ENCODE data around the gene VPS26B.
"Not testable (repeated sequence)": the region's sequence is repeated elsewhere in the genome, so short reads cannot be mapped to it uniquely, and the experiment has no call there.

Gene VPS26B

GRCh38 chr11:134260983-134261382, 36.5 kb downstream of the VPS26B start:
- no peak for DNase-seq

DNA sequence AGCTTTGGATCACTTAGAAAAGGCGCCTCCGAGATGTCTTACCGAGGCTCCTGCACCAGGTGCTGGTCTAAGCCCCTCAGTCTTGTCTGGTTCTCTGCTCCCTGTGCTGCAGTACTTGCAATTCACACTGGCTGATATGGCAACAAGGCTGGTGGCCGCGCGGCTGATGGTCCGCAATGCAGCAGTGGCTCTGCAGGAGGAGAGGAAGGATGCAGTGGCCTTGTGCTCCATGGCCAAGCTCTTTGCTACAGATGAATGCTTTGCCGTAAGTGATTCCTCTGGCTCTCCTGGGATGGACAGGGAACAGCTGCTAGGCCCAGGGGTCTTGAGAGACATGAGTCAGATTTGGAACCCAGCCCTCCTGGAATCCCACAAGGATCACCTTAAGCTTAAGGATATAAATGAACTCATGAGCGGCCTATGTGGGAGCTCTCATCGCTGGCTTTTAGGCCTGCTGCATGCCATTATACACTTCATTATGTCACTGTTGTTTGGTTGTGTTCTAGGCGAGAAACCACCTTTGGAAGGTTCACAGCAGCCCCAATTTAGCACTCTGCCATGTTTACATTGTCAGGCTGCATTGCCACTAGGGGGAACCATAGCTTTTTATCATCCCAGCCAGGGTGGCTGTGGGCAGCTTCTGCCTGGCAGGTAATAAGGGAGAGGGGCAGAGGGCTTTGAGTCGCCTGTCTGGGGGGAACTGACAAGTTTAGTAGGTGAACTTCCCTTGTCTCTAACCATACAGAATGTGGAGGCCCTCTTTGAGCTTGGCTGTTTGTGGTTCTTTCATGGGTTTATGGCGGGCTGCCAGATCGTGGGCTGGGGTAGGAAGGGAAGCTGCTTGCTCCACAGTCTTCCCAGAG, 37.4 kb downstream of the VPS26B start:
- DNase-seq, result peak; percentile 5 to 12

DNA sequence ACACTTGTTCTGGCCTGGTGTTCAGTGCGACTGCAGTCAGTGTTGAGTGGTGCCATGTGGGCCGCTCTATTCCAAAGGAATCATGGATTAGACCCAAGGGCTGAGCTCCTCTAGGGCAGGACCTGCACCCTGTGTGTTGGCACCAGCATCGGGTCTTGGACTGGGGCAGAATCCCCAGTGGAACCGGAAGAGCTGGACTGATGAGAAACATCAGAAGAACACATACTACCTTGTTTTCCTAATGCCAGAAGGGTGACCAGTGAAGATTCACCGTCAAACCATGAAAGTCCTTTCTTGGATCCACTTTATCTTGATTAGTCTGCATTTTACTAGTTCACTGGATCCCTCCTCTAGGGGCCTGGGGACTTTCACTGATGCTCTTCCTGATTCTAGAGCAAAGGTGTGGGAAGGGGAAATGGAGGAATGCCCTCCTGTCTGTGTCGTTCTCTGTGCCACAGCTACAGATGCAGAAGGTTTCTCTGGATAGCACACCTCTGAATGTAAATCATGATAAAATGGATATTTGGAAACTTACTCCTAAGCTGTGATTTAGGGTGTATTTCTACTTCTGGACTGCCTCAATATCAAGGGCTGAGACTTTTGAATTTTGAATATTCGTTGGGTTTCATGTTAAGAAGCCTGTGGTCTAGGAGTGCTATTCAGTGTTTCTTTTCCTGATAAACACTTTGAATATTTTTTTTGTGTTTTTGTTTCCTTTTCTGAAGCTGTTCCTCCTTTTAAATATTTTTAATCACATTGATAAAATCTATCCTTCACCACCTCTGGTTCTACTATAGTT, 40.7 kb downstream of the VPS26B start:
- no peak for DNase-seq

DNA sequence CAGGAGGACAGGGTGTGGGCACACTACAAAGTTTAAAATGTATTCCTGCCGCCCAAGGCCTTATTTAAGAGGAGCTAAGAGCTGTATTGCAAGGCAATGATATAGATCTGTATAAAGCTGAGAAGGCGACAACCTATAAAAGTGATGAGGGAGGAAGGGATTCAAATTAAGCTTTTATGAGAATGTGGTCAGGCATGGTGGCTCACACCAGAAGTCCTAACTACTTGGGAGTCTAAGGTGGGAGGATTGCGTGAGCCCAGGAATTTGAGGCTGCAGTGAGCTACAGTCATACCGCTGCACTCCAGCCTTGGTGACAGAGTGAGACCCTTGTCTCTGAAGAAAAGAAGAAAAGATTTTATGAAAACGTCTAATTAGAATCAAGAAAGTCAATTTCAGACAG, 42.0 kb downstream of the VPS26B start:
- DNase-seq, result no peak

DNA sequence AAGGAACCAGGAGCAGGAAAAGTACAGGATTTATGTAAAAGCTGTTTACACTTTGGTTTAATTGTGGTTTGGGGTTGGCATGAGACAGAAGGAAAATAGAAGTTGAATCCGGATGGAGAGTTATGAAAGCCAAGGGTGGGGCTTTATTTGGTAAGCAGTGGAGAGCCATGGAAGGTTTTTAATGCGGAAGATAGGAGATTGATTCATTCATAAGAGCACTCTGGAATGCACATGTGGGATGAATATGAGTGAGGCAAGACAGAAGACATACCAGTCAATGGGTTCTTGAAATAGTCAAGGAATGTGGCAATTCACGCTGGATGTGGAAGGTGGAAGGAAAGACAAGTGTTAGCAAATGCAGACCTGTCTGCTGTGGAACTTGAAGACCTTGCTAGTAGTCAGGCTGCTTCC, 42.4 kb downstream of the VPS26B start:
- DNase-seq, result peak; percentile 57 to 82

GRCh38 chr11:134267461-134267860, 43.0 kb downstream of the VPS26B start:
- no peak for DNase-seq

- no peak for DNase-seq
Measured at GRCh38 chr11:134267966-134268365, 43.5 kb downstream of the VPS26B start.

GRCh38 chr11:134270250-134270714, 45.8 kb downstream of the VPS26B start:
- no peak for DNase-seq

- no peak for DNase-seq
Measured at GRCh38 chr11:134271978-134272377, 47.5 kb downstream of the VPS26B start.

- DNase-seq, result no peak
Measured at GRCh38 chr11:134272381-134273316, 48.2 kb downstream of the VPS26B start.

- no peak for DNase-seq
Measured at GRCh38 chr11:134273317-134273712, 48.8 kb downstream of the VPS26B start.

- DNase-seq, result no peak
Measured at GRCh38 chr11:134275188-134275533, 50.7 kb downstream of the VPS26B start.

- peak; percentile 32 to 41 for DNase-seq
Measured at GRCh38 chr11:134275534-134276395, 51.3 kb downstream of the VPS26B start, which contains the start of gene GLB1L3. TSS of gene GLB1L3 (plus strand) at chr11:134276379. CDS start at chr11:134276741, 362 bp downstream.

DNA sequence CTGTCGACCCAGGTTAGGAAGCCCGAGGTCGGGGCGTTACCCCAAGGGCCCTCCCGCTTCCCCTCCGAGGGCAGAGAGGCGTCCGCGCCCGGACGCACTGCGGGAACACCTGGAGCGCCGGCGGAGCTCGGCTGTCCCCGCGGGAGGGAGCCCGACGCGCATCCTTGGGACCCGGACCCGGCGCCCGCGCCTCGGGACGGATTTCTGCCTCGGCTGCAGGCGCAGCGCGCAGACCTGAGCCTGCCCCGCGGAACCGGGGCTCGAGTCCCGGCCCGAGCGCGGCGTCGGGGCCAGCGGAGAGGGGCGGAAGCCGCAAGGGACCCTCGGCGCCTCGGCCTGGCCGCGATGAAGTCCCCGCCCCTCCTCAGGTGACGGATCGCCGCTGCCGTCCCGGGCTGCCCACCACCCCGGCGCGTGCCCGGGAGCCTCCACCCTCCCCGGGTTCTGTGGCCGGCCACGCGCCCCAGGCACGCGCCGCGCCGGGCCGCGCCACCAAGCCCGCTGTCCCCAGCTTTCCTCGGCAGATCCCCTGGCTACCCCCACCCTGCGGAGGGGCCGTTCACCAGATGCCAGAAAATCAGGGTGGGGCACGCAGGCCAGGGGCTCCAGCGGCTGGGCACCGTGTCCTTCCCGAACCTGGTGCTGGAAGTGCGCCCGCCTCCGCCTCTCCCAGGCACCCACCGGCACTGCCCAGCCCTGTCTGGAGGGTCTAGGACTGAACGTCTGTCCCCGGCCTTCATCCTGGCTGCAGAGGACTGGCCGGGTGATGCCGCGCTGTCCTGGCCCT, 52.1 kb downstream of the VPS26B start:
- no peak for DNase-seq

GRCh38 chr11:134277183-134278001, 52.9 kb downstream of the VPS26B start:
- no peak for DNase-seq

GRCh38 chr11:134278356-134278755, 53.9 kb downstream of the VPS26B start:
- DNase-seq, result no peak

GRCh38 chr11:134281635-134282034, 57.2 kb downstream of the VPS26B start:
- not testable (repeated sequence) for DNase-seq

DNA sequence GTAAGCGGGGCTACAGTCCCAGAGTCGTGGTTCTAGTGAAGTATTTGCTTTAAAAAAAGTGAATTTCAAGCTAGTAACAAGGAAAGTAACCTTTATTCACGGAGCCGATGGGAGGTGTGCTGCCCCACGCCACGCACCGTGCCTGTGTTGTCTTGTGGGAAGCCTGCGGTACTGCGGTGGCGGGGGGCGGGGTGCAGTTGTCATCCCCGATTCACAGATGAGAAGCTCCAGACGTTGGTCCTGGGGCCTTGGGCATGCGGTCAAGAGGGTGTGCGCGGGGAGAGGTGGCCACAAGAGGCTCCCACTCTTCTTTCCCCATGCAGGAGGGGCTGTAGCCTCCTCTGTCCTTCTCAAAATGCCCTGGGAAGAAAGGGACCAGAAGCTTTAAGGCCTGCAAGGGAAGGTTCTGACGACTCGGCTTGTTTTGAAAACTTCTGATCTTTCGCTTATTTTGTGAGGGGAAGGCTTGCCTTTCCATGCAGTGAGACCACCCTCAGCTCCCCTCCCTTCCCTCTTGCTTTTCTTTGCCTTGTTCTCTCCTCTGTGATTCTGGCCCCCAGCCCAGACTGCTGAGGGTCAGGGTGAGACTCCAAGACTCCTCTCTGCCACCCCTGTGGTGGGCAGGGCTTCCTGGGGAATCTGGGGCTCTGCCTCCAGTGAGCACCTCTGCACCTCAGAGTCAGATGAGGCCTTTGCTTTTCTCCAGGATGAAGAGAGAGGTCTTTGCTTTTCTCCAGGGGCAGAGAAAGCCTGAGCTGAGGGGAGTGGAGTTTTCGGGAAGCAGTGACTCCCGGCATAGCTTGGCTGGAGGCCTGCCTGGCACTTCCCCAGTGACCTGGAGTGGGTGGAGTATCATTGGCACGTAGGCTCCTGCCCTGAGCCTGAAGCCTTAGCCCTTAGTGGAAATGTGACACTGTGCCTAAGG, 57.9 kb downstream of the VPS26B start:
- no peak for DNase-seq

All from inflammatory macrophage (primary cell).